GM10266 (cell line): ENCODE measurements around the gene TMPRSS9.

Source experiments
- DNase-seq: peaks from one replicate; pipeline ENCODE4 v3.0.0; 2012; ENCODE audit errors: extremely low spot score
- CTCF ChIP-seq: IDR thresholded peaks from 2 replicates; pipeline ENCODE4 v1.5.1; 2012; ENCODE audit warnings: mild to moderate bottlenecking, low read depth; ENCODE audit not compliant: control insufficient read depth, insufficient read depth; ENCODE audit errors: missing control alignments

TMPRSS9 gene

GRCh38 chr19:2474232-2475017 lies 114.4 kb downstream of the TMPRSS9 start:
- peak; percentile 95 for TF ChIP-seq CTCF
- DNase-seq: peak; percentile 90

- TF ChIP-seq CTCF: no peak
- no peak for DNase-seq
Measured at GRCh38 chr19:2475018-2475701, 115.1 kb downstream of the TMPRSS9 start.
